Measurements from ENCODE around the gene LRP1B. TPM values are rescaled to one million over a fixed set of nuclear protein-coding genes. Genes with fewer than 3 reads are reported as not detected.

LRP1B gene
- total and polyA plus RNA-seq, 2 donors (not counting 1 experiment from before 2014, with no cell fraction given): under 0.01 to 0.01 TPM

DNA sequence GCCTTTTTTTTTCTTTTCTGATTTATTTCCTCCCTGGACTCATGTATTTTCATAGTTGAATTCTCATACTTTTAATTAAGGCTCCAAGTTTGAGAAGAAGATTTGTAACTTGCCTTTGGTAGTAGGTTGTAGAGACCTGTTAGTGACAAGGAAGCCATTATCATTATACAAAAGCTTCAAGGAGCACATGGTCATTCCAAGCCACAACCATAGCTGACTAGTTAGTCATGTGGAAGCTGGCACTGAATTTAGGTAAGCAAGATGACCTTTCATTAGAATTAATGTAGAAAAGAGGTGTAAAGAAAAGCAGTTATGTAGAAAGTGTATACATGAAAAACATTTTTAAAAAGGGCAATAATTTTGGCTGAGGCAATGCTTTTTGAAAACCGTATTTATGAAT, 89.7 kb downstream of the LRP1B start:
- Histone ChIP-seq H3K9ac (ENCODE audit: insufficient read depth, low read length) (no peak overlapping the region), H3K4me2 (ENCODE audit: extremely low read depth, insufficient read depth, low read length) (no peak overlapping the region), H3K27me3 (ENCODE audit: control insufficient read depth, insufficient read depth, low read length) (no peaks in the 10 kb centered on the region), H4K20me1 (ENCODE audit: control insufficient read depth, extremely low read depth, insufficient read depth, low read length) (no peaks in the 10 kb centered on the region), H3K27ac (ENCODE audit: insufficient read depth, low read length) (no peak overlapping the region), H3K9me3 (ENCODE audit: control insufficient read depth, insufficient read depth, low read depth, low read length) (no peaks in the 10 kb centered on the region), H3K79me2 (ENCODE audit: control insufficient read depth, insufficient read depth, low read length) (no peaks in the 10 kb centered on the region), H3K4me3 (replicated peaks in 1 of 4; ENCODE audit: control extremely low read depth in 1 of 4, insufficient read depth in 1 of 4, low read depth in 3 of 4, low read length in 4 of 4) (no peak overlapping the region), H3K4me1 (ENCODE audit: control insufficient read depth, extremely low read depth, insufficient read depth, low read length) (no peaks in the 10 kb centered on the region), H3K36me3 (ENCODE audit: control insufficient read depth, insufficient read depth, low read length) (no peaks in the 10 kb centered on the region), H2AFZ (ENCODE audit: low read length) (no peak overlapping the region)
- peak; percentile 8 to 85 for DNase-seq (ENCODE audit: low read depth in 2 of 2)
- TF ChIP-seq, protein P1, sequence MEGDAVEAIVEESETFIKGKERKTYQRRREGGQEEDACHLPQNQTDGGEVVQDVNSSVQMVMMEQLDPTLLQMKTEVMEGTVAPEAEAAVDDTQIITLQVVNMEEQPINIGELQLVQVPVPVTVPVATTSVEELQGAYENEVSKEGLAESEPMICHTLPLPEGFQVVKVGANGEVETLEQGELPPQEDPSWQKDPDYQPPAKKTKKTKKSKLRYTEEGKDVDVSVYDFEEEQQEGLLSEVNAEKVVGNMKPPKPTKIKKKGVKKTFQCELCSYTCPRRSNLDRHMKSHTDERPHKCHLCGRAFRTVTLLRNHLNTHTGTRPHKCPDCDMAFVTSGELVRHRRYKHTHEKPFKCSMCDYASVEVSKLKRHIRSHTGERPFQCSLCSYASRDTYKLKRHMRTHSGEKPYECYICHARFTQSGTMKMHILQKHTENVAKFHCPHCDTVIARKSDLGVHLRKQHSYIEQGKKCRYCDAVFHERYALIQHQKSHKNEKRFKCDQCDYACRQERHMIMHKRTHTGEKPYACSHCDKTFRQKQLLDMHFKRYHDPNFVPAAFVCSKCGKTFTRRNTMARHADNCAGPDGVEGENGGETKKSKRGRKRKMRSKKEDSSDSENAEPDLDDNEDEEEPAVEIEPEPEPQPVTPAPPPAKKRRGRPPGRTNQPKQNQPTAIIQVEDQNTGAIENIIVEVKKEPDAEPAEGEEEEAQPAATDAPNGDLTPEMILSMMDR (conservative IDR thresholded peaks at IDR 0.05 in 1 of 2, IDR thresholded peaks at IDR 0.05 in 1 of 2; ENCODE audit: low read depth in 1 of 2, low read length in 2 of 2): no peak
- TF ChIP-seq EZH2 (IDR thresholded peaks at IDR 0.05; ENCODE audit: low read length, missing control alignments): no peak

- Histone ChIP-seq H3K4me3 (replicated peaks in 1 of 4; ENCODE audit: control extremely low read depth in 1 of 4, insufficient read depth in 1 of 4, low read depth in 3 of 4, low read length in 4 of 4) (no peak overlapping the region), H3K27me3 (ENCODE audit: control insufficient read depth, insufficient read depth, low read length) (no peaks in the 10 kb centered on the region), H3K9ac (ENCODE audit: insufficient read depth, low read length) (no peak overlapping the region), H3K36me3 (ENCODE audit: control insufficient read depth, insufficient read depth, low read length) (no peaks in the 10 kb centered on the region), H3K79me2 (ENCODE audit: control insufficient read depth, insufficient read depth, low read length) (no peaks in the 10 kb centered on the region), H3K4me1 (ENCODE audit: control insufficient read depth, extremely low read depth, insufficient read depth, low read length) (no peaks in the 10 kb centered on the region), H3K9me3 (ENCODE audit: control insufficient read depth, insufficient read depth, low read depth, low read length) (no peaks in the 10 kb centered on the region), H2AFZ (ENCODE audit: low read length) (no peak overlapping the region), H4K20me1 (ENCODE audit: control insufficient read depth, extremely low read depth, insufficient read depth, low read length) (no peaks in the 10 kb centered on the region), H3K27ac (ENCODE audit: insufficient read depth, low read length) (no peak overlapping the region), H3K4me2 (ENCODE audit: extremely low read depth, insufficient read depth, low read length) (no peak overlapping the region)
- TF ChIP-seq EZH2 (IDR thresholded peaks at IDR 0.05; ENCODE audit: low read length, missing control alignments): no peak
- TF ChIP-seq, protein P1 (conservative IDR thresholded peaks at IDR 0.05 in 1 of 2, IDR thresholded peaks at IDR 0.05 in 1 of 2; ENCODE audit: low read depth in 1 of 2, low read length in 2 of 2): no peak
- no peak for DNase-seq (ENCODE audit: low read depth in 2 of 2)
Observed at GRCh38 chr2:142040556-142040955, 90.3 kb downstream of the LRP1B start.

GRCh38 chr2:142038826-142039225, 92.0 kb downstream of the LRP1B start:
- peak in 1 of 2 donors; percentile 80 for DNase-seq (ENCODE audit: low read depth in 2 of 2)
- Histone ChIP-seq H3K4me3 (replicated peaks in 1 of 4; ENCODE audit: control extremely low read depth in 1 of 4, insufficient read depth in 1 of 4, low read depth in 3 of 4, low read length in 4 of 4) (no peak overlapping the region), H3K27me3 (ENCODE audit: control insufficient read depth, insufficient read depth, low read length) (no peaks in the 10 kb centered on the region), H2AFZ (ENCODE audit: low read length) (no peak overlapping the region), H3K27ac (ENCODE audit: insufficient read depth, low read length) (no peak overlapping the region), H3K79me2 (ENCODE audit: control insufficient read depth, insufficient read depth, low read length) (no peaks in the 10 kb centered on the region), H4K20me1 (ENCODE audit: control insufficient read depth, extremely low read depth, insufficient read depth, low read length) (no peaks in the 10 kb centered on the region), H3K4me1 (ENCODE audit: control insufficient read depth, extremely low read depth, insufficient read depth, low read length) (no peaks in the 10 kb centered on the region), H3K9ac (ENCODE audit: insufficient read depth, low read length) (no peak overlapping the region), H3K9me3 (ENCODE audit: control insufficient read depth, insufficient read depth, low read depth, low read length) (no peaks in the 10 kb centered on the region), H3K36me3 (ENCODE audit: control insufficient read depth, insufficient read depth, low read length) (no peaks in the 10 kb centered on the region), H3K4me2 (ENCODE audit: extremely low read depth, insufficient read depth, low read length) (no peak overlapping the region)
- TF ChIP-seq, protein P1 (conservative IDR thresholded peaks at IDR 0.05 in 1 of 2, IDR thresholded peaks at IDR 0.05 in 1 of 2; ENCODE audit: low read depth in 1 of 2, low read length in 2 of 2): no peak
- TF ChIP-seq EZH2 (IDR thresholded peaks at IDR 0.05; ENCODE audit: low read length, missing control alignments): no peak

Measured in fibroblast of lung (primary cell).